HepG2 (cell line): ENCODE results near the gene PROSER1.

ENCODE experiments used
- CTCF ChIP-seq: sonication (generic); formaldehyde crosslinking; IDR thresholded peaks from 2 replicates; pipeline ENCODE4 v1.5.0; 2020; ENCODE audit warnings: mild to moderate bottlenecking, missing genetic modification reagents, moderate library complexity
- EZH2 ChIP-seq: conservative IDR thresholded peaks from 2 replicates; pipeline ENCODE4 v1.6.1; 2012; ENCODE audit warnings: mild to moderate bottlenecking, low read depth, low read length, moderate library complexity
- FOXK2 ChIP-seq: fragments of 450-650 bp; IDR thresholded peaks from 2 replicates; pipeline ENCODE4 v1.6.1; 2016
- HNRNPL ChIP-seq: fragments of 200-400 bp; formaldehyde crosslinking; IDR thresholded peaks from 2 replicates; pipeline ENCODE4 v1.6.1; 2017; ENCODE audit warnings: mild to moderate bottlenecking, low read depth, low read length
- RAD21 ChIP-seq: fragments of 450-650 bp; formaldehyde crosslinking; IDR thresholded peaks from 2 replicates; pipeline ENCODE4 v1.5.0; 2020; ENCODE audit warnings: mild to moderate bottlenecking
- ZBTB26 ChIP-seq: IDR thresholded peaks from 2 replicates; pipeline ENCODE4 v1.6.1; 2016; ENCODE audit warnings: missing compliant biosample characterization, missing genetic modification reagents, borderline replicate concordance

GRCh38 chr13:39038569-39039030 lies 711 bp upstream of the PROSER1 start:
- TF ChIP-seq EZH2 = no peak
- no peak for TF ChIP-seq CTCF
- TF ChIP-seq HNRNPL = no peak
- no peak for TF ChIP-seq ZBTB26 (CRISPR knock-in tag)
- TF ChIP-seq FOXK2 = no peak
- TF ChIP-seq RAD21 (CRISPR knock-in tag) = no peak
